ENCODE results near the gene FSCN2. TPM values are rescaled to one million over a fixed set of nuclear protein-coding genes. Genes with fewer than 3 reads are reported as not detected.

The FSCN2 gene
- total RNA-seq, 1 donor from 2014 or later, result 3.6 TPM

GRCh38 chr17:81486199-81486810 is 41.9 kb upstream of the FSCN2 start:
- ATAC-seq (no peak), DNase-seq (no peak)
- TF ChIP-seq CTCF (IDR thresholded peaks at IDR 0.05), result no peak
- no peaks in the 10 kb centered on the region for H3K36me3 ChIP-seq
- H3K4me3 ChIP-seq, result no peak overlapping the region
- H3K27me3 ChIP-seq, result no peaks in the 10 kb centered on the region
- intact Hi-C loops (cut with DNase I), result loop anchor here (10.0 kb wide), 1 partner anchor 232 kb away; no protein-coding TSS in a partner anchor
- H3K9me3 ChIP-seq, result no peaks in the 10 kb centered on the region
- H3K27ac ChIP-seq, result no peak overlapping the region
- peaks cover 25% of the 10 kb centered on the region for H3K4me1 ChIP-seq

GRCh38 chr17:81487089-81487486 is 41.1 kb upstream of the FSCN2 start:
- Histone ChIP-seq H3K27ac (no peak overlapping the region), H3K27me3 (no peaks in the 10 kb centered on the region), H3K4me1 (peaks cover 19% of the 10 kb centered on the region), H3K4me3 (peak overlapping the region; percentile 72), H3K36me3 (no peaks in the 10 kb centered on the region), H3K9me3 (no peaks in the 10 kb centered on the region)
- intact Hi-C loops (cut with DNase I), result loop anchor here (10.0 kb wide), 1 partner anchor 232 kb away; no protein-coding TSS in a partner anchor
- ATAC-seq, result no peak
- TF ChIP-seq CTCF (IDR thresholded peaks at IDR 0.05), result no peak
- DNase-seq, result no peak

- intact Hi-C loops (cut with DNase I), result loop anchor here (10.0 kb wide), 1 partner anchor 233 kb away; no protein-coding TSS in a partner anchor
Measured at GRCh38 chr17:81487487-81488275, 40.5 kb upstream of the FSCN2 start.

GRCh38 chr17:81488276-81488860 is 39.8 kb upstream of the FSCN2 start:
- Histone ChIP-seq H3K4me3 (peak overlapping the region; percentile 72), H3K27ac (peak overlapping the region; percentile 95), H3K4me1 (peaks cover 18% of the 10 kb centered on the region), H3K27me3 (no peaks in the 10 kb centered on the region), H3K36me3 (no peaks in the 10 kb centered on the region), H3K9me3 (no peaks in the 10 kb centered on the region)
- intact Hi-C loops (cut with DNase I), result loop anchor here (10.0 kb wide), 1 partner anchor 234 kb away; no protein-coding TSS in a partner anchor
- ATAC-seq (peak; percentile 0), DNase-seq (no peak)
- no peak for TF ChIP-seq CTCF (IDR thresholded peaks at IDR 0.05)

More at GRCh38 chr17:81487487-81488275, 40.5 kb upstream of the FSCN2 start:
- Histone ChIP-seq H3K4me1 (peaks cover 19% of the 10 kb centered on the region), H3K36me3 (no peaks in the 10 kb centered on the region), H3K27ac (peak overlapping the region; percentile 95), H3K4me3 (peak overlapping the region; percentile 72), H3K27me3 (no peaks in the 10 kb centered on the region), H3K9me3 (no peaks in the 10 kb centered on the region)
- DNase-seq (peak; percentile 92), ATAC-seq (peak; percentile 88)
- TF ChIP-seq CTCF (IDR thresholded peaks at IDR 0.05), result no peak

GRCh38 chr17:81489012-81489997 is 38.9 kb upstream of the FSCN2 start:
- DNase-seq, result no peak
- peaks cover 10% of the 10 kb centered on the region for H3K4me1 ChIP-seq
- no peaks in the 10 kb centered on the region for H3K9me3 ChIP-seq
- H3K27ac ChIP-seq, result no peak overlapping the region
- H3K36me3 ChIP-seq, result no peaks in the 10 kb centered on the region
- no peak overlapping the region for H3K4me3 ChIP-seq
- no peak for ATAC-seq
- intact Hi-C loops (cut with DNase I), result loop anchor here (10.0 kb wide), 1 partner anchor 235 kb away; no protein-coding TSS in a partner anchor
- H3K27me3 ChIP-seq, result no peaks in the 10 kb centered on the region
- TF ChIP-seq CTCF (IDR thresholded peaks at IDR 0.05), result no peak
